Measurements from ENCODE around the gene TMEM185B.

GRCh38 chr2:120253021-120253882 is 30.1 kb upstream of the TMEM185B start:
- TF ChIP-seq, protein P1, sequence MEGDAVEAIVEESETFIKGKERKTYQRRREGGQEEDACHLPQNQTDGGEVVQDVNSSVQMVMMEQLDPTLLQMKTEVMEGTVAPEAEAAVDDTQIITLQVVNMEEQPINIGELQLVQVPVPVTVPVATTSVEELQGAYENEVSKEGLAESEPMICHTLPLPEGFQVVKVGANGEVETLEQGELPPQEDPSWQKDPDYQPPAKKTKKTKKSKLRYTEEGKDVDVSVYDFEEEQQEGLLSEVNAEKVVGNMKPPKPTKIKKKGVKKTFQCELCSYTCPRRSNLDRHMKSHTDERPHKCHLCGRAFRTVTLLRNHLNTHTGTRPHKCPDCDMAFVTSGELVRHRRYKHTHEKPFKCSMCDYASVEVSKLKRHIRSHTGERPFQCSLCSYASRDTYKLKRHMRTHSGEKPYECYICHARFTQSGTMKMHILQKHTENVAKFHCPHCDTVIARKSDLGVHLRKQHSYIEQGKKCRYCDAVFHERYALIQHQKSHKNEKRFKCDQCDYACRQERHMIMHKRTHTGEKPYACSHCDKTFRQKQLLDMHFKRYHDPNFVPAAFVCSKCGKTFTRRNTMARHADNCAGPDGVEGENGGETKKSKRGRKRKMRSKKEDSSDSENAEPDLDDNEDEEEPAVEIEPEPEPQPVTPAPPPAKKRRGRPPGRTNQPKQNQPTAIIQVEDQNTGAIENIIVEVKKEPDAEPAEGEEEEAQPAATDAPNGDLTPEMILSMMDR (IDR thresholded peaks at IDR 0.05): peak in 4 of 6 experiments; percentile 16 to 54 (median 42)
- TF ChIP-seq POLR2A (IDR thresholded peaks at IDR 0.05): peak; percentile 29 to 34
